ENCODE results near the gene SLCO3A1. TPM values are rescaled to one million over a fixed set of nuclear protein-coding genes. Genes with fewer than 3 reads are reported as not detected.
A peak's percentile ranks its signal among the peaks of the same experiment; 100 is the strongest.

Gene SLCO3A1
- total RNA-seq, 1 donor from 2014 or later = 7.7 TPM

DNA sequence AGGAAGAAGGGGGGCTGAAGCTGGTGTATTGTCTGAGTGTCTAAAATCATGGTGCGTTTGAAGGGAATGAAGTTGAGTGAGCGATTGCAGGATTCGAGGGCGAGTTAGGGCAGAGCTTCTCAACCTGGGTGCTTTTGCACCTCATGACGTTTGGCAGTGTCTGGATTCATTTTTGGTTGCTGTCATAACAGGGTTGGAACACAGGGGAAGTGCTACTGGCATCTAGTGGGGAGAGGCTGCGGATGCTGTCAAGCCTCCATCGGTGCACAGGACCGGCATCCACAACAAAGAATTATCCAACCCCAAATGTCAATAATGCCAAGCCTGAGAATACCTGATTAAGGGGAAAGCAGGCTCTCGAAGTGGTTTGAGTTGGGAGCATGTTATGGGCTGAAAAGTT, 120.0 kb downstream of the SLCO3A1 start:
- Mint-ChIP-seq H3K27me3 (peaks cover 15% of the 10 kb centered on the region), H3K36me3 (ENCODE audit: insufficient read depth) (no peaks in the 10 kb centered on the region), H3K4me3 (ENCODE audit: low read depth) (no peak overlapping the region), H3K4me1 (ENCODE audit: low read depth) (no peaks in the 10 kb centered on the region), H3K27ac (peak overlapping the region; percentile 1), H3K9me3 (ENCODE audit: low read depth) (peaks cover 3% of the 10 kb centered on the region)
- no peak for DNase-seq (ENCODE audit: low spot score, unreplicated experiment)
- TF ChIP-seq, protein P1, sequence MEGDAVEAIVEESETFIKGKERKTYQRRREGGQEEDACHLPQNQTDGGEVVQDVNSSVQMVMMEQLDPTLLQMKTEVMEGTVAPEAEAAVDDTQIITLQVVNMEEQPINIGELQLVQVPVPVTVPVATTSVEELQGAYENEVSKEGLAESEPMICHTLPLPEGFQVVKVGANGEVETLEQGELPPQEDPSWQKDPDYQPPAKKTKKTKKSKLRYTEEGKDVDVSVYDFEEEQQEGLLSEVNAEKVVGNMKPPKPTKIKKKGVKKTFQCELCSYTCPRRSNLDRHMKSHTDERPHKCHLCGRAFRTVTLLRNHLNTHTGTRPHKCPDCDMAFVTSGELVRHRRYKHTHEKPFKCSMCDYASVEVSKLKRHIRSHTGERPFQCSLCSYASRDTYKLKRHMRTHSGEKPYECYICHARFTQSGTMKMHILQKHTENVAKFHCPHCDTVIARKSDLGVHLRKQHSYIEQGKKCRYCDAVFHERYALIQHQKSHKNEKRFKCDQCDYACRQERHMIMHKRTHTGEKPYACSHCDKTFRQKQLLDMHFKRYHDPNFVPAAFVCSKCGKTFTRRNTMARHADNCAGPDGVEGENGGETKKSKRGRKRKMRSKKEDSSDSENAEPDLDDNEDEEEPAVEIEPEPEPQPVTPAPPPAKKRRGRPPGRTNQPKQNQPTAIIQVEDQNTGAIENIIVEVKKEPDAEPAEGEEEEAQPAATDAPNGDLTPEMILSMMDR (IDR thresholded peaks at IDR 0.05; ENCODE audit: unreplicated experiment) = no peak

DNA sequence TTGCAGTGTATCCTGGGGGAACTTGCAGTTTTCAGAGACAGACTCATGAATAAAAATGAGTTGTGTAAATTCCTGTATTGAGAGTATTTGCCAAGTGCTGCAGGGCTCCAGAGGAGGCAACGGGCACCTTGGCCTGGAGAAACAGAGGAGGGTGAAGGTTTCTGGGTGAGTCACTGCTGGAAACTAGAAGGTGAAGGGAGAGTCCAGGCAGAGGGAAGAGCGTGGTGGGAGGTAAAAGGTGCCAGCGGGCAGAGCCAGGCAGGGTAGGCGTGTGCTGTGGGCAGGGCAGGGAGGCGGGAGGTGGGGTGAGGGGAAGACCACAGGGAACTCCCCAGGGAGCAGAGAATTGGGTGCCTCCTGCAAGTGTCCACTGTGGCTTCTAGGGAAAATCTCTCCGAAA, 120.8 kb downstream of the SLCO3A1 start:
- Mint-ChIP-seq H3K27ac (no peak overlapping the region), H3K36me3 (ENCODE audit: insufficient read depth) (no peaks in the 10 kb centered on the region), H3K27me3 (peaks cover 15% of the 10 kb centered on the region), H3K4me3 (ENCODE audit: low read depth) (no peak overlapping the region), H3K9me3 (ENCODE audit: low read depth) (peaks cover 3% of the 10 kb centered on the region), H3K4me1 (ENCODE audit: low read depth) (no peaks in the 10 kb centered on the region)
- TF ChIP-seq, protein P1 (IDR thresholded peaks at IDR 0.05; ENCODE audit: unreplicated experiment) = no peak
- DNase-seq (ENCODE audit: low spot score, unreplicated experiment) = no peak

DNA sequence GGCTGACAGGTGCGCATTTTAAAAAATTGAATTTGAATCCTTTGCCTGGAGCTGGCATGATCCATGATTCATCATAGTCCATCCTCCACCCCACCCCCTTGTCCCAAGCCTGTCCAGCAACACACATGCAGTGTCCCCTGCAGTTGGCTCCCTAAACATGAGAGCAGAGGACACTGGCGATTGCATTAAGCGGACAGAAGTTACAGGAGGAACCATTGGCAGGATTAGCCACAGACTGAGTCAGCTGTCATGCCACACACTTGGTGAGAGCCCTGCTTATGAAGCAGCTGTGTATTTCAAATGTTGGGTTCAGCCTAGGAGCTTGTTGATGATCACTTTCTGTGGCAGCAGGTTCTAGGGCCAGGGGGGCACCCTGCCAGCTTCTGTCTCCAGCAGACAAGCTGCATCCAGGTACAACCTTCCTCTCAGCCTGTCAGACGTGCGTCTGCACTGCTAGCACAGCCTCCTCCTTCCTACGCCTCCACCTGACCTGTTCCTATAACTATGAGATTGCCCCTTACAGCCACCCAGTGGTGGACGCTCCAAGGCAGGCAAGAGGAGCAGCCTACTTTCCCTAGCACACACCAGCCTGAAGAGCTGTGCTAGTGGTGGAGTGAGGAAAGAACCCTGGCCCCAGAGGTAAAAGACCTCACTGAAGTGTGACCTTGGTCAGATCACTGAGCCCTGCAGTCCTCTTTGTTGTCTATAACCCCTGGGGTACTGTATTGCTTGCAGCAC, 121.9 kb downstream of the SLCO3A1 start:
- H3K4me3 Mint-ChIP-seq (ENCODE audit: low read depth) = no peak overlapping the region
- no peaks in the 10 kb centered on the region for H3K4me1 Mint-ChIP-seq (ENCODE audit: low read depth)
- peaks cover 19% of the 10 kb centered on the region for H3K27me3 Mint-ChIP-seq
- no peak overlapping the region for H3K27ac Mint-ChIP-seq
- no peak for DNase-seq (ENCODE audit: low spot score, unreplicated experiment)
- TF ChIP-seq, protein P1 (IDR thresholded peaks at IDR 0.05; ENCODE audit: unreplicated experiment) = no peak
- H3K36me3 Mint-ChIP-seq (ENCODE audit: insufficient read depth) = no peaks in the 10 kb centered on the region
- peaks cover 3% of the 10 kb centered on the region for H3K9me3 Mint-ChIP-seq (ENCODE audit: low read depth)

DNA sequence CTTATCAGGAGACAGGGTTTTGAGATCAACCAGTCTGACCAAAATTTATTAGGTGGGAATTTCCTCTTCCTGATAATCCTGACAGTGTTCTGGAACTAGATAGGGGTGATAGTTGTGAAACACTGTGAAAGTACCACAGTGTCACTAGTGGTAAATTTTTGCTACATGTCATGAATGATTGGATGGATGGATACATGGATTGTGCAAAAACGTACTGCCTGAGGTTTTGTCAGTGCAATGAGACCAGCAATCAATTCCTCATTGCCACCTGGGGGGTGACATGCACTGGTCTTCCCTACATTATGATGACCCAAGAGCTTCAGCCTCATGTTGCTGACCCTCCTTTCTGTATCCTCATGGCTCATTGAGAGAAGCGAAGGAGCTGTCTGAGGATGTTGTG, 123.5 kb downstream of the SLCO3A1 start:
- H3K4me1 Mint-ChIP-seq (ENCODE audit: low read depth) = no peaks in the 10 kb centered on the region
- H3K27me3 Mint-ChIP-seq = peaks cover 27% of the 10 kb centered on the region
- DNase-seq (ENCODE audit: low spot score, unreplicated experiment) = no peak
- H3K36me3 Mint-ChIP-seq (ENCODE audit: insufficient read depth) = no peaks in the 10 kb centered on the region
- no peak overlapping the region for H3K27ac Mint-ChIP-seq
- H3K4me3 Mint-ChIP-seq (ENCODE audit: low read depth) = no peak overlapping the region
- TF ChIP-seq, protein P1 (IDR thresholded peaks at IDR 0.05; ENCODE audit: unreplicated experiment) = no peak
- no peaks in the 10 kb centered on the region for H3K9me3 Mint-ChIP-seq (ENCODE audit: low read depth)

DNA sequence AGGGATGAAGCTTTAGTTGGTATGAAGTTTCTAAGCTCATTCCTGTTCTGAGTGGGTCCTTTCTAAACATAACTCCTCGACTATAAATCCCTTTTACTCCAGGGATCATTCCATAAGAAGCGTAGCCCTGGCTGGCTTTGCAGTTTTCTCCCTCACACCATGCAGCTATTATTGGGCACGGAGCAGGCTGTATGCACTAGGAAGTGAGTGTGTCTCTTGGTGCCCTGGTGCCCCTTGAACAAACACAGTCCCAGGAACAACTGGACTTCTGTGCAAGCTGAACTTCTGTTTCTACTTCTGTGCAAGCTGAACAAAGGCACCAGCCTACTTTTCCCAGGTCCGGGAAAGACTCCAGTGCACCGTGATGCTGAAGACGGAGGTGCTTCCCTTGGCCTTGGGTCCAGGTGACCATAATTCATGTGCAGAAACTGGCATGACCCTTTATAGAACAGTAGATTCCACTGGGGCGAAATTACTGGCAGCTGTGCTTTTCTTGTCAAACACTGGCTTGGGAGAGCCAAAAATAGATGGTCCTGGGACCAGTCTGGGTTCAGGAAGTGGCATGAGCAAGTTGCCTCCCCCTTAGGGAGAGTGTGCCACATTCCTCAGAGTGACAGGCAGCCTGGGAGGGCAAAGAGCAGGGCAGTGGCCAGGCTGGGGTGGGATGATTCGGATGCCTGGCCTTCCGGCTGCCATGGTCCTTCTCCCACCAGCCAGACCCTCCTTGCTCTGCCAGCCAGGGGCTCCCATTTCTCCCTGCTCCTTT, 127.2 kb downstream of the SLCO3A1 start:
- no peak overlapping the region for H3K27ac Mint-ChIP-seq
- no peak overlapping the region for H3K4me3 Mint-ChIP-seq (ENCODE audit: low read depth)
- H3K36me3 Mint-ChIP-seq (ENCODE audit: insufficient read depth) = no peaks in the 10 kb centered on the region
- DNase-seq (ENCODE audit: low spot score, unreplicated experiment) = no peak
- TF ChIP-seq, protein P1 (IDR thresholded peaks at IDR 0.05; ENCODE audit: unreplicated experiment) = no peak
- peaks cover 14% of the 10 kb centered on the region for H3K4me1 Mint-ChIP-seq (ENCODE audit: low read depth)
- H3K27me3 Mint-ChIP-seq = peaks cover 24% of the 10 kb centered on the region
- no peaks in the 10 kb centered on the region for H3K9me3 Mint-ChIP-seq (ENCODE audit: low read depth)

All from progenitor cell of endocrine pancreas (in vitro differentiated cells).